ENCODE measurements around the gene VPS35L. TPM values are rescaled to one million over a fixed set of nuclear protein-coding genes. Genes with fewer than 3 reads are reported as not detected.
A peak's percentile ranks its signal among the peaks of the same experiment; 100 is the strongest.

The VPS35L gene
- total and polyA plus RNA-seq, 2 of the 13 experiments (the other 11 are each of a cell fraction or from before 2014, with no cell fraction given): 1.4 to 1.6 TPM

GRCh38 chr16:19744670-19745069 is 189.2 kb downstream of the VPS35L start (continued):
- TF ChIP-seq ATF4 (CRISPR knock-in tag; IDR thresholded peaks at IDR 0.05) (no peak), ZEB1 (IDR thresholded peaks at IDR 0.05; ENCODE audit: insufficient replicate concordance, low read depth) (no peak), JUN (CRISPR knock-in tag; IDR thresholded peaks at IDR 0.05) (no peak), HIVEP1 (CRISPR knock-in tag; IDR thresholded peaks at IDR 0.05) (no peak), REXO4 (CRISPR knock-in tag; IDR thresholded peaks at IDR 0.05; ENCODE audit: borderline replicate concordance) (no peak), BATF2 (CRISPR knock-in tag; IDR thresholded peaks at IDR 0.05) (no peak), ZNF550 (CRISPR knock-in tag; IDR thresholded peaks at IDR 0.05; ENCODE audit: borderline replicate concordance) (no peak), GATAD2A (CRISPR knock-in tag; IDR thresholded peaks at IDR 0.05) (peak; percentile 84), ZNF225 (CRISPR knock-in tag; IDR thresholded peaks at IDR 0.05) (no peak), GRHL1 (CRISPR knock-in tag; conservative IDR thresholded peaks at IDR 0.05) (no peak), ELF3 (CRISPR knock-in tag; IDR thresholded peaks at IDR 0.05) (peak; percentile 70; the same call in 1 of the 2 replicates), RCOR2 (CRISPR knock-in tag; IDR thresholded peaks at IDR 0.05) (peak; percentile 47; the same call in 1 of the 2 replicates), HCFC1 (IDR thresholded peaks at IDR 0.05; ENCODE audit: low read depth, low read length) (no peak), THRA (CRISPR knock-in tag; IDR thresholded peaks at IDR 0.05; ENCODE audit: borderline replicate concordance) (no peak), ELF4 (CRISPR knock-in tag; IDR thresholded peaks at IDR 0.05; ENCODE audit: borderline replicate concordance) (no peak), SKI (IDR thresholded peaks at IDR 0.05; ENCODE audit: partially characterized antibody) (peak; percentile 42), NR2C2 (CRISPR knock-in tag; IDR thresholded peaks at IDR 0.05; ENCODE audit: borderline replicate concordance) (peak; percentile 47; the same call in 1 of the 2 replicates), ASH2L (IDR thresholded peaks at IDR 0.05; ENCODE audit: insufficient read length, low read depth, low read length) (peak; percentile 34), KLF9 (CRISPR knock-in tag; IDR thresholded peaks at IDR 0.05; ENCODE audit: low read depth) (no peak), USF2 (IDR thresholded peaks at IDR 0.05; ENCODE audit: low read depth, low read length) (no peak), USF2 (CRISPR knock-in tag; IDR thresholded peaks at IDR 0.05; ENCODE audit: borderline replicate concordance) (no peak), RBM39 (IDR thresholded peaks at IDR 0.05; ENCODE audit: low read depth, low read length, poor library complexity, severe bottlenecking) (no peak), SNAI1 (CRISPR knock-in tag; IDR thresholded peaks at IDR 0.05; ENCODE audit: borderline replicate concordance) (no peak), NR1H2 (CRISPR knock-in tag; IDR thresholded peaks at IDR 0.05; ENCODE audit: borderline replicate concordance, low read depth) (no peak), PPARG (CRISPR knock-in tag; conservative IDR thresholded peaks at IDR 0.05) (no peak; the same call in 1 of the 2 replicates)

Measured in HepG2 (cell line).